Measurements from ENCODE around the gene PPP1R36.
"Not testable (repeated sequence)": the region's sequence is repeated elsewhere in the genome, so short reads cannot be mapped to it uniquely, and the experiment has no call there.

The PPP1R36 gene

GRCh38 chr14:64569138-64569631 lies 19.4 kb downstream of the PPP1R36 start:
- DNase-seq (ENCODE audit: low read depth in 2 of 2), result no peak

GRCh38 chr14:64569646-64570045 lies 19.9 kb downstream of the PPP1R36 start:
- DNase-seq (ENCODE audit: low read depth in 2 of 2), result not testable (repeated sequence)

GRCh38 chr14:64572386-64573104 lies 22.8 kb downstream of the PPP1R36 start:
- no peak for DNase-seq (ENCODE audit: low read depth in 2 of 2)

- DNase-seq (ENCODE audit: low read depth in 2 of 2), result no peak
Observed at GRCh38 chr14:64573109-64573508, 23.3 kb downstream of the PPP1R36 start.

- no peak for DNase-seq (ENCODE audit: low read depth in 2 of 2)
Observed at GRCh38 chr14:64574371-64575107, 24.8 kb downstream of the PPP1R36 start.

GRCh38 chr14:64577211-64577610 lies 27.4 kb downstream of the PPP1R36 start:
- no peak for DNase-seq (ENCODE audit: low read depth in 2 of 2)

- DNase-seq (ENCODE audit: low read depth in 2 of 2), result no peak
Observed at GRCh38 chr14:64580467-64580866, 30.7 kb downstream of the PPP1R36 start.

GRCh38 chr14:64581363-64581762 lies 31.6 kb downstream of the PPP1R36 start:
- no peak for DNase-seq (ENCODE audit: low read depth in 2 of 2)

- no peak for DNase-seq (ENCODE audit: low read depth in 2 of 2)
Observed at GRCh38 chr14:64581817-64582216, 32.1 kb downstream of the PPP1R36 start.

- DNase-seq (ENCODE audit: low read depth in 2 of 2), result no peak
Observed at GRCh38 chr14:64584190-64584589, 34.4 kb downstream of the PPP1R36 start.

- no peak for DNase-seq (ENCODE audit: low read depth in 2 of 2)
Observed at GRCh38 chr14:64591809-64592208, 42.0 kb downstream of the PPP1R36 start.

- no peak for DNase-seq (ENCODE audit: low read depth in 2 of 2)
Observed at GRCh38 chr14:64594438-64594837, 44.7 kb downstream of the PPP1R36 start.

- DNase-seq (ENCODE audit: low read depth in 2 of 2), result no peak
Observed at GRCh38 chr14:64598404-64598803, 48.6 kb downstream of the PPP1R36 start.

- no peak for DNase-seq (ENCODE audit: low read depth in 2 of 2)
Observed at GRCh38 chr14:64601571-64601970, 51.8 kb downstream of the PPP1R36 start.

GRCh38 chr14:64602826-64603225 lies 53.1 kb downstream of the PPP1R36 start:
- no peak for DNase-seq (ENCODE audit: low read depth in 2 of 2)

- DNase-seq (ENCODE audit: low read depth in 2 of 2), result no peak
Observed at GRCh38 chr14:64604001-64604400, 54.2 kb downstream of the PPP1R36 start.

GRCh38 chr14:64604881-64605280 lies 55.1 kb downstream of the PPP1R36 start:
- no peak for DNase-seq (ENCODE audit: low read depth in 2 of 2)

- DNase-seq (ENCODE audit: low read depth in 2 of 2), result no peak
Observed at GRCh38 chr14:64605926-64606685, 56.3 kb downstream of the PPP1R36 start.

GRCh38 chr14:64610049-64610746 lies 60.4 kb downstream of the PPP1R36 start:
- DNase-seq (ENCODE audit: low read depth in 2 of 2), result no peak

GRCh38 chr14:64611358-64612020 lies 61.7 kb downstream of the PPP1R36 start:
- DNase-seq (ENCODE audit: low read depth in 2 of 2), result no peak

- no peak for DNase-seq (ENCODE audit: low read depth in 2 of 2)
Observed at GRCh38 chr14:64612021-64612380, 62.2 kb downstream of the PPP1R36 start.

All from stimulated activated CD4-positive, alpha-beta T cell treated with anti-CD3 and anti-CD28 coated beads, Interleukin-15, amount 100 ng/mL, for 48 hours (primary cell).